IPS DF 4.7 (cell line): ENCODE results near the gene NDUFAF7.
"Not testable (repeated sequence)": the region's sequence is repeated elsewhere in the genome, so short reads cannot be mapped to it uniquely, and the experiment has no call there.

Source experiments
- DNase-seq: peaks from one replicate; pipeline ENCODE4 v3.0.0-alpha.2; 2013; ENCODE audit warnings: low spot score; ENCODE audit errors: extremely low read depth

Gene NDUFAF7

DNA sequence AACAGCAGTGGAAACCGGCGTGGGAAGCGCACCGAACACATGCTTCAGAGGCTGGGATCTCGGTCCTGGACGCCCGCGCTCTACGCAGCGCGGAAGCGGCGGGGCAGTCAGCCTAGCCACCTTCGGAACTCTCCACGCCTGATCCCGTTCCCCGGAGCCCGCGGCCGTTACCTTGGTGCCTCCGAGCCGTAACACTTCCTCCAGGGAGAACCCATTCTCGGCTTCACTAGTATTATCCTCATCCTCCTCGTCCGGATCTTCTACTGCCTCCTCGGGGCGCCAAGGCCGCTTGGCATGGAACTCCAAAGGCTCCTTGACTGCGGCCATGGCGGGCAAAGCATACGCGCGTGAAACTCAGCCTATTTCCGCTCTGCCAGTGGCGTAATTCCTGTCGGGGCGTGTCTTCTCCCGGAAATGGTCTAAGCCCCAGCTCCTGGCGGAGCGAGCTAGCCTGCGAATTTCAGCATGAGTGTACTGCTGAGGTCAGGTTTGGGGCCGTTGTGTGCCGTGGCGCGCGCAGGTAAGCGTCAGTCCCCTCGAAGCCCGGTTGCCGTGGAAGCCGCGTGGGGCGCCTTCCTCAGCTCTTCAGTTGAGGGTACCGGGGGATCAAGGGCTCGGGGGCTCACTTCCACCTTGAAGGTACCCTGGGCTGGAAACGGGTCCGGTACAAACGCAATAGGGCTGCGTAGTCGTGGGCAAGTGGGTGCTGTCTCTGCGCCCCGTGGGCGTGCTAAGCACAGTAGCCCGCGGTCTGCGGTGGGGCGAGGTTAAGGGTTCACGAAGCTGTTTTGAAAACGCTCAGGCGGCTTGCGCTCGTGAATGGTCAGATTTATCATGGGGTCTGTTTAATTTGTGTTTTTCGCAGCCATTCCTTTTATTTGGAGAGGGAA lies at the start of gene NDUFAF7, which contains the start of gene CEBPZ:
NDUFAF7 (plus strand) TSS at position 418 of the 890 bp plus-strand sequence; CDS start at position 466, 48 bp downstream.
CEBPZ (minus strand) TSS at position 356 of the 890 bp plus-strand sequence; CDS start at position 327, 29 bp downstream.
- peak; percentile 79 for DNase-seq

GRCh38 chr2:37181726-37182684 lies 49.5 kb upstream of the NDUFAF7 start:
- no peak for DNase-seq

DNA sequence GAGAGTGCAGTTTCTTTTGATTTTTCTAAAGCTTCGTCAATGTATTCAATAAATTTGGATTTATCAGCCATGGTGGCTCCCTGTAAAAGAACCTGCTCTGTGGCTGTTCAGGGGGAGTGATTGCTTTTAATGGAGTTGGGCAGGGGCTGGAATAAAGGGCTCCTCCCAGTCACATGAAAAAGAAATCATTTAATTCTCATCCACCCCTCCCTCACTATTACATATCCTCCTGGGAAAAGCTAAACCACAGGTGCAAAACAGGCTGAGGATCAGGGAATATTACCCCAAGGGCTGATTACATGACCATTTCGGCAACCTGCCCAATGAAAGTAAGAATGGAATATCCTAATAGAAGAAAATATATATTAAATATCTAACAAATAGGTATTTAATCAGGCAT lies 42.9 kb upstream of the NDUFAF7 start, which contains the start of gene SULT6B1:
SULT6B1 (minus strand) TSS at position 101 of the 400 bp plus-strand sequence; CDS start at position 71, 30 bp downstream.
- DNase-seq = no peak

DNA sequence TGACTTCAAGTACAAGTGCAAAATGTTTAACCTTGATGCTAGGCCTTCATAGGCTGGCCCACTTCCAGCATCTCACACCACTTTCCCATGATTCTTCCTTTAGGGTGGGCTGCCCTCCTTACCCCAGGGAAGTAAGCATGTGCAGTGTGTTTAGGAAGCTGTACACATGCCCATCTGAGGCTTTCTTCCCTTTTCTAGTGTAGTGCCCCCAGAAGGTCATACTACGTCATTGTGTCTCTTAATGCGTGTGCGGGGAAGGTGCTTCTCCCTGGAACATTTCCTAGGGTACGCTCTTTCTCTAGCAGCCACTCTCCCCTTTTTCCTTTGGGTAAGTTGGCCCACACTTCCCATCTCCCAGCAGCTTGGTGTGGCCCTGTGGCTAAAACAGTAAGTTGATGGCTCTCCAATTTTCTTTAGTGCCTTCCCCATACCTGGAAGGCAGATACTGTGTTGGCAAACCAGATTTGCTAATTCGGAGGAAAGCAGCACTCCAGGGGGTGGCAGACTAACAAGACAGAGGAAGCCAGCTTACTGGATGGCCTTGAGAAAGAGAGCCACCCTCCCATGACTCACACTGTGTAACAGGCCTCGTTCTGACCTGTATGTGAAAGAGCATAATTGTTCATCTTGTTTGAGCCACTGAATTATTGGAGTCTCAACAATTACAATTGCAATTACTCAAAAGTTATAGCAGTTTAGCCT lies 41.9 kb upstream of the NDUFAF7 start:
- peak; percentile 88 for DNase-seq

DNA sequence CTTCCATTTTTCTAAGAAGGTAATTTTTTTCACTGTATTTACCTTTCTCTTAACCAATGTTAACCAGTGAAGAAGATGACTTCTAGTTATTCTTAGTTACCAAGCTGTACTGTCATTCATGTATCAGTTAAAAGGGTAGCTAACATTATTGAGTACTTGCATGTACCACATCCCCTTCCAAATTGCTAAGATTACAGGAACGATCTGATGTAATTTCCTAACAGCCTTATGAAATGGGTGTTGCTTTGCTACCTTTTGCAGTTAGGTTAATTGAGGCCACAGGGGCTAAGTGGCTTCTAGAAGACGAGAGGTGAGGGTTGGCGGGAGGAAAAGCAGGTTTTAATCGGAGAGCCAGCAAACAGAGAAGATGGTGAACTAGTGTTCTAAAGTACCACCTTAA lies 41.2 kb upstream of the NDUFAF7 start:
- no peak for DNase-seq

GRCh38 chr2:37191253-37191652 lies 40.2 kb upstream of the NDUFAF7 start:
- DNase-seq = no peak

GRCh38 chr2:37191747-37192146 lies 39.7 kb upstream of the NDUFAF7 start:
- DNase-seq = no peak

DNA sequence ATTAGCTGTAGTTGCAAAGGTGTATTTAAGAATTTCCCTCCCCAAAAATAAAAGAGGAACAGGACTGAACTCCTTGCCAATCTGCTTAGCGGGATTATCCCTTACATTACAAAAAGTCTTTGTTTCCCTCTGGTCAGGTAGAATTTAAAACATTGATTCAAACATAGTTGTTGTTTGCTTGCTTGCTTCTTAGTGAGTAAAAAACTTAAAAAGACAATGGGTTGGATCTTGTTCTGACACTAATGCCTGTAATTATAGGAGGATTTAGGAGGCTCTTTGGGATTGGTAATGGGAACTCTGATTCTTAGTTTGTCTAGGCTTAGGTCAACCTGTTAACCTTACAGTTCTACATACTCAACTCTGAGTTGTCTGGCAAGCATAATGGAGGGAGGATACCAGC lies 38.9 kb upstream of the NDUFAF7 start:
- no peak for DNase-seq

GRCh38 chr2:37195862-37196319 lies 35.6 kb upstream of the NDUFAF7 start:
- not testable (repeated sequence) for DNase-seq

- no peak for DNase-seq
Measured at GRCh38 chr2:37196320-37197195, 34.9 kb upstream of the NDUFAF7 start, which contains the start of gene CEBPZOS. TSS of gene CEBPZOS (plus strand) at chr2:37196496. CDS start at chr2:37199705, 3,209 bp downstream.

GRCh38 chr2:37198681-37199065 lies 32.8 kb upstream of the NDUFAF7 start:
- DNase-seq = no peak

DNA sequence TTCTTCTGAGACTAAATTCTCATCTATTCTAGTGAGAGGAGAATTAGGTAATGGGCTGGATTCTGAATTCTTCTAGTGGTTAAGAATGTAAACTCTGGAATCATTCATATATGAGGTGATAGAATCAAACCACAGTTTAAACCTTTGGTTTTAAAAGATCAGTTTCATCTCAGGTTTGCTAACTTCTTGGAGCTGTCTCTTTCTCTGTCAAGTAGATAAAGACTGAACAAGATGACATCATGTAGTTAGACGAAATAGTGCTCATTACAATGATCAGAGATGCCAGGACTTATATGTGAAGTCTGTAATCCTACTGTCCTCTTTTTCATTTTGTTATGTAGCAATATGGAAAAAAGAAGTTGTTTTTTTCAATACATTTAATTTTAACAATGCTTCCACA lies 30.2 kb upstream of the NDUFAF7 start:
- DNase-seq = no peak

- DNase-seq = no peak
Measured at GRCh38 chr2:37201766-37202165, 29.7 kb upstream of the NDUFAF7 start.

DNA sequence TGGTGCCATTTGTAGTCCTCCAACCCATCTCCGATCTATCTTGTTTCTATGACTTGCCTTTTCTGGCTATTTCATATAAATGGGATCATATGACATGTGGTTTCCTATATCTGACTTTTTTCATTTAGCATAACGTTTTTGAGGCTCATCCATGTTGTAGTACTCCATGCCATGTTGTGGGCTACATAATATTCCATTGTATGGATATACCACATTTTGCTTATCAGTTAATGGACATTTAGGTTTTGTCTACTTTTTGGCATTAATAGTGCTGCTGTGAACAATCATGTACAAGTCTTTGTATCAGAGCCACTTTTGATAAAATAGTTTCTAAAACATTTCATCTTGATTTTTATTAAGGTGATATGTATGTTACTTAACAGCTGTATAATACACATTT lies 27.8 kb upstream of the NDUFAF7 start:
- no peak for DNase-seq

GRCh38 chr2:37205071-37205661 lies 26.3 kb upstream of the NDUFAF7 start:
- not testable (repeated sequence) for DNase-seq

DNA sequence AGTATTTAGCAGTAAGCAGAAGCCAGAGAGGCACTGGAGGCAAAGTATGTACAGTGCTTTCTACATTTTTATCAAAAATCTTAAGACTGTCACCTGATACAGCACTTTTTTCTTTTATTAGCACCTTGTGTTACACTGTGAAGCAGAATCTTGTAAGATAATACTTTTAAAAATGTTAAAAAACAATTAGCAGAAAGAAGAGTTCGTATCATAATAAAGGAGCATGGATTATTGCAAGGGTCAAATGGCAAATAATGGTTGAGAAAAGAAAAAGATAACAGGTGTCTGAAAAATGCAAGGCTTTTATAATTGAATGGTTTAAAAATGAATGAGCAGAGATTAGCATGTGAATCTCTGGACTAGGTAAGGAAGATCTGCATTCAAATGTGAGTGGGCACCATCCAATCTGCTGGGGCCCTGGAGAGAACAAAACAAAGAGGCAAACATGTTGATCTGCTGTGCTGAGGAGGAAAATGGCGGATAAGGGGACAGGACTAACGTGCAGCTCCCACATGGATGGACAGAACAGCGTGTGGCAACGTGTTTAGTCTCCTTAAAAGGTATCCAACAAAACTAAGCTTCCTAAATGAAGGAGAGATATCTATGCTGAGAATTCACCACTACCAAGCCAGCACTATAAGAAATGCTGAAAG lies 25.6 kb upstream of the NDUFAF7 start:
- DNase-seq = peak; percentile 78

- not testable (repeated sequence) for DNase-seq
Measured at GRCh38 chr2:37206760-37207159, 24.7 kb upstream of the NDUFAF7 start.

DNA sequence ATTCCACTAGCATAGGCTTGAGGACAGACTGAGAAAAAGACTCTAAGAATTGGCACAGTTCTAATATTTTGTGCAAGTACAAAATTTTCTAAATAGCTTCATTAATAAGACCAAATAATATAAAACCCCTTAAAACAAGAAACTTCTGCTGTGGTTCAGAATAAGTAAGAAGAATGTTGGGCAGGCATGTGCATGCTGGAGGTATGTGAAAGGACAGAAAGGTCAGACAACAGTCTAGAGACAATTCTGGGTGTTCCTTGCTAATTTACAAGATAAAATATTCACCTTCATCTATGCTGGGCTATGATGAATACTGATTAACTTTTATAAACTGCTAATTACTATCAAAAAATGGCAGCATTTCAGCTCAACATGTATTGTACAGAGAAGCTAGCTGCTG lies 20.2 kb upstream of the NDUFAF7 start:
- no peak for DNase-seq

DNA sequence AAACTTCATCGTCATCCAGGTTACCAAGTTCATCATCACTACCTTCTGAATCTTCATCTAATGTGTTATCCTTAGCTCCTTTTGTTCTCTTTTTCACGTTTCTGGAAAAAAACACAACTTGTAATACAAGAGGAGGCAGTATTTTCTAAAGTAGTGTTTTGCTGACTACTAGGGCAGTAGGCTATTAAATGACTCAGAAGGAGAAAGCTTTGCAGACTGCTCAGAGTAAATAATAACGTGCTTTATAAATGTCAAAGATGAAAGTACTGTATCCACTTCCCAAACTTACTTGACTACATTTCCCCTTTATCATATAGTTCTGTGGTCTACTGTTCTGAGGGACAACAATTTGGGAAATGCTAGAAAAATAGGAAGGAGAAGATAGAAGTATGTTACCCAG lies 19.5 kb upstream of the NDUFAF7 start:
- no peak for DNase-seq
